NK-92 treated with Interleukin-12 subunit alpha and Interleukin-12 subunit beta, amount 100 ng/mL, for 24 hours (cell line): ENCODE measurements around the gene LCE7A.

Experiments
- DNase-seq: peaks from one replicate; lab custom pipeline; 2025; lab: John Stamatoyannopoulos, UW

The LCE7A gene

GRCh38 chr1:152880316-152880715 is 20.5 kb downstream of the LCE7A start:
- DNase-seq: no peak

- DNase-seq: no peak
These were observed 21.1 kb downstream of the LCE7A start for GRCh38 chr1:152880907-152881306.

GRCh38 chr1:152884085-152884484 is 24.3 kb downstream of the LCE7A start:
- DNase-seq: no peak

GRCh38 chr1:152884506-152884905 is 24.7 kb downstream of the LCE7A start:
- no peak for DNase-seq

- DNase-seq: no peak
These were observed 25.3 kb downstream of the LCE7A start for GRCh38 chr1:152884966-152885624.

- no peak for DNase-seq
These were observed 26.3 kb downstream of the LCE7A start for GRCh38 chr1:152886085-152886484.

- no peak for DNase-seq
These were observed 27.1 kb downstream of the LCE7A start for GRCh38 chr1:152886758-152887409.

- no peak for DNase-seq
These were observed 28.3 kb downstream of the LCE7A start for GRCh38 chr1:152888126-152888525.

- no peak for DNase-seq
These were observed 39.2 kb downstream of the LCE7A start for GRCh38 chr1:152899027-152899426.

GRCh38 chr1:152899883-152900282 is 40.1 kb downstream of the LCE7A start:
- no peak for DNase-seq

- DNase-seq: no peak
These were observed 41.8 kb downstream of the LCE7A start for GRCh38 chr1:152901631-152902030.

GRCh38 chr1:152902636-152903035 is 42.8 kb downstream of the LCE7A start:
- DNase-seq: no peak

- DNase-seq: no peak
These were observed 45.1 kb downstream of the LCE7A start for GRCh38 chr1:152904688-152905440.

- peak; percentile 45 for DNase-seq
These were observed 46.3 kb downstream of the LCE7A start for GRCh38 chr1:152906023-152906565.

- DNase-seq: no peak
These were observed 48.1 kb downstream of the LCE7A start, which contains the start of gene IVL for GRCh38 chr1:152907686-152908601. Gene IVL (plus strand): TSS chr1:152908546. CDS start chr1:152909798, 1,252 bp downstream.

GRCh38 chr1:152909206-152909605 is 49.4 kb downstream of the LCE7A start:
- DNase-seq: no peak
